Natural killer cell (primary cell): ENCODE measurements around the gene PARG. TPM values are rescaled to one million over a fixed set of nuclear protein-coding genes. Genes with fewer than 3 reads are reported as not detected.
"Not testable (repeated sequence)": the region's sequence is repeated elsewhere in the genome, so short reads cannot be mapped to it uniquely, and the experiment has no call there.

Experiments
- ATAC-seq, 3 donors: fragments of 150-1000 bp in 2 of 3; fragments of 200-7000 bp in 1 of 3; cut with Tn5 transposase; 1 replicate in 1 of 3; 2 replicates in 2 of 3; pipeline ENCODE4 v1.10.0; 2021; ENCODE audit warnings: mild to moderate bottlenecking in 2 of 3, moderate library complexity in 2 of 3
- DNase-seq, 2 donors: peaks; one replicate each; pipeline versions ENCODE4 v3.0.0 to v3.0.0-alpha.2; 2013 to 2021; ENCODE audit warnings: mixed read lengths in 1 of 2
- H3K27ac ChIP-seq: one replicate; pipeline ENCODE4 v1.5.1; 2013; ENCODE audit warnings: mild to moderate bottlenecking, low read length
- H3K27me3 ChIP-seq: one replicate; pipeline ENCODE4 v1.6.1; 2013; ENCODE audit warnings: low read length; ENCODE audit not compliant: control insufficient read depth, insufficient read depth
- H3K36me3 ChIP-seq: one replicate; pipeline ENCODE4 v1.6.1; 2013; ENCODE audit warnings: low read length; ENCODE audit not compliant: control insufficient read depth, insufficient read depth
- H3K4me1 ChIP-seq: one replicate; pipeline ENCODE4 v1.6.1; 2013; ENCODE audit warnings: low read length; ENCODE audit not compliant: control insufficient read depth, insufficient read depth
- H3K4me3 ChIP-seq: one replicate; pipeline ENCODE4 v1.5.1; 2013; ENCODE audit warnings: low read length
- H3K9me3 ChIP-seq: one replicate; pipeline ENCODE4 v1.6.1; 2013; ENCODE audit warnings: low read length; ENCODE audit not compliant: control insufficient read depth, insufficient read depth
- H3K27ac Mint-ChIP-seq, 2 donors: one replicate each; pipeline ENCODE4 v1.8.0; 2022; ENCODE audit warnings: mild to moderate bottlenecking in 2 of 2, mixed read lengths in 2 of 2, moderate library complexity in 1 of 2
- H3K27me3 Mint-ChIP-seq, 2 donors: one replicate each; pipeline ENCODE4 v1.8.0; 2022; ENCODE audit warnings: low read depth in 2 of 2, mixed read lengths in 2 of 2
- H3K36me3 Mint-ChIP-seq: one replicate; pipeline ENCODE4 v1.8.0; 2022; ENCODE audit warnings: mixed read lengths
- H3K4me1 Mint-ChIP-seq, 2 donors: one replicate each; pipeline ENCODE4 v1.8.0; 2022; ENCODE audit warnings: mixed read lengths in 2 of 2
- H3K4me3 Mint-ChIP-seq: one replicate; pipeline ENCODE4 v1.8.0; 2022; ENCODE audit warnings: mild to moderate bottlenecking, moderate library complexity, mixed read lengths
- H3K9me3 Mint-ChIP-seq, 2 donors: one replicate each; pipeline ENCODE4 v1.8.0; 2022; ENCODE audit warnings: mixed read lengths in 2 of 2
- WGBS: methylation state at CpG from one replicate; pipeline ENCODE4 v1.1.7; 2013; ENCODE audit warnings: missing lambda C conversion rate; ENCODE audit not compliant: insufficient coverage; 5-methylcytosine and 5-hydroxymethylcytosine counted together
- intact Hi-C: fragments of 100-400 bp; cut with micrococcal nuclease; formaldehyde crosslinking; loops from one replicate; pipeline ENCODE4 v1.14.2; 2022
- total RNA-seq, 4 donors: library from RNA; stranded (reverse); fragments of 120-200 nt in 1 of 4; gene quantifications; one replicate each; pipeline versions ENCODE4 v1.2.3 to v1.2.4, GENCODE V29; 2013 to 2022

The PARG gene
- total RNA-seq, 3 donors from 2014 or later (not counting 1 experiment from before 2014, with no cell fraction given) = 26.2 to 35.2 (median 34.9) TPM

DNA sequence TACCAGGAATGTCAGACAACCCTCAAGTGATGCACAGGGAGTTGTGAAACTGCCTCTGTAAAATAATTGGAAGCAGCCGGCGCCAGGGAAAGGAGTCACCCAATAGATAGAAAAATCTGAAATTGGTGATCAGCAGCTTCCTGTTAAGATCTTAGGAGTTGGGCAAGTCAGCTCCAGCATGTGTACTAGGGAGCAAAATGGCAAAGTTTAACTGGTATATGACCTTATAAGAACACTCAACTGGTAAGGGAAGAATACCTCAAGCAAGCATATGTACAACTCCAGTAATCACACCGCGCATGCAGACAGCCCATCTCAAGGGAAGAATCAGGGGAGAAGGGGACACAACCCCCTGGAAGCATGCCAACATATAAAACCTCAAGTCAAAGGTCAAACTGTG, 18.3 kb downstream of the PARG start:
- H3K27ac ChIP-seq, H3K36me3 ChIP-seq, H3K4me1 Mint-ChIP-seq, H3K27ac Mint-ChIP-seq, H3K27me3 ChIP-seq, H3K9me3 Mint-ChIP-seq, H3K27me3 Mint-ChIP-seq, H3K36me3 Mint-ChIP-seq, H3K4me3 Mint-ChIP-seq, H3K9me3 ChIP-seq, H3K4me3 ChIP-seq, intact Hi-C loops, H3K4me1 ChIP-seq, DNase-seq, ATAC-seq: not testable (repeated sequence)
- WGBS = 93% methylated on average over 2 of the region's 4 CpGs

DNA sequence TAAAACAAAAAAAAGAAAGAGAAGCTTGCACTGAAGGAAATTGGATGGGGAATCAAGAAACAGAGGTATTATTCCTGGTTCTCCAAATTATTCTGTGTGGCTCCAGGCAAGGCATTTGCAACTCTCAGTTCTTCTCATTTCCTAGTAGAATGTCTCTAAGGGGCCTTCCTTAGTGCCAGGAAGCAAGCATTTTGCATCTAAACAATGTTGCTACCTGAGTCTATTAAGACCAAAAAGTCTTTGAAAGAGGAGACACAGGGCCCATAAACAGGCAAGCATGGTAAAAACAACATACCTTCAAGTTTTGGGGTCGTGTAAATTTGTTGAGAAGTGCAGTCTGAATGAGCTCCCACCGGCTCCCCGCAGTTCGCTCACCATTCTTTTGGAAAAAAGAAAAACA, 19.8 kb downstream of the PARG start:
- WGBS = 100% methylated on average over 1 of the region's 4 CpGs
- H3K9me3 ChIP-seq, H3K4me1 ChIP-seq, H3K36me3 Mint-ChIP-seq, intact Hi-C loops, DNase-seq, H3K27ac ChIP-seq, H3K4me1 Mint-ChIP-seq, ATAC-seq, H3K36me3 ChIP-seq, H3K9me3 Mint-ChIP-seq, H3K4me3 ChIP-seq, H3K4me3 Mint-ChIP-seq, H3K27ac Mint-ChIP-seq, H3K27me3 ChIP-seq, H3K27me3 Mint-ChIP-seq: not testable (repeated sequence)

DNA sequence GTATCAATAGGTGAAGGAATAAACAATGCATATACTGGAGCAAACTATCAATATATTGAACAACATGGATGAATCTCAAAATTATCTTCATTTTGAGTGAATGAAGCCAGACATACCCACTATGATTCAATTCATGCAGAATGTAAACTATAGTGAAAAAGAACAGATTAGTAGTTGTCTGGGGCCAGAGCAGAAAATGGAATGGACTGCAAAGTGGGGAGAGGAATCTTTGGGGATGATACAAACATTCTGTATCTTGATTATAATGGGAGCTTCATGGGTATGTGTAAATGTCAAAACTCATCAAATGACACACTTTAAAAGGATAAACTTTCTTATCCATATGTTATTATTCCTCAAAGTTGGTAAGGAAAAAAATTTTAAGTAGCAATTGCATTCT, 23.9 kb downstream of the PARG start:
- H3K36me3 Mint-ChIP-seq = not testable (repeated sequence)

DNA sequence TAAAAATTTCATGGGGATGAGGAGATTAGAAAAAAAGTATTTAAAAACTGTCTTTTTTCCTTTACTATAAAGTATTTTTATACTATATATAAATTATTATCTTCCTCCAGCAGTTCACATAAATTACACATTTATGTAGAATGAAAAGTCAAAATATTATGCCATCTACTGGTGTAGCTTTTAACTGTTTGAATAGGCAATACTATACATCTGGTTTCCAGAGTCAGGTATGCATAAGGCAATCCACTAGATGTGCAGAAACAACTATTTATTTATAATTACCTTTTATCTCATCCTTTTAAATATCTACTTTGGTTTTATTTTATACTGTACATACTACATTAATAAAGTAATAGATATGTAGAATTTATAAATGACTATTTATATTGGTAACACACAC, 25.4 kb downstream of the PARG start:
- H3K36me3 ChIP-seq, H3K4me3 Mint-ChIP-seq, intact Hi-C loops, H3K27ac Mint-ChIP-seq, H3K4me1 Mint-ChIP-seq, H3K27ac ChIP-seq, DNase-seq, H3K4me1 ChIP-seq, H3K9me3 Mint-ChIP-seq, H3K27me3 Mint-ChIP-seq, ATAC-seq, H3K4me3 ChIP-seq, H3K9me3 ChIP-seq, H3K36me3 Mint-ChIP-seq, H3K27me3 ChIP-seq: not testable (repeated sequence)

More for the DNA sequence above, 23.9 kb downstream of the PARG start:
- H3K27me3 Mint-ChIP-seq, H3K27me3 ChIP-seq, H3K27ac ChIP-seq, intact Hi-C loops, ATAC-seq, H3K27ac Mint-ChIP-seq, H3K4me1 ChIP-seq, H3K36me3 ChIP-seq, H3K4me3 Mint-ChIP-seq, H3K4me3 ChIP-seq, DNase-seq, H3K9me3 ChIP-seq, H3K4me1 Mint-ChIP-seq, H3K9me3 Mint-ChIP-seq: not testable (repeated sequence)

DNA sequence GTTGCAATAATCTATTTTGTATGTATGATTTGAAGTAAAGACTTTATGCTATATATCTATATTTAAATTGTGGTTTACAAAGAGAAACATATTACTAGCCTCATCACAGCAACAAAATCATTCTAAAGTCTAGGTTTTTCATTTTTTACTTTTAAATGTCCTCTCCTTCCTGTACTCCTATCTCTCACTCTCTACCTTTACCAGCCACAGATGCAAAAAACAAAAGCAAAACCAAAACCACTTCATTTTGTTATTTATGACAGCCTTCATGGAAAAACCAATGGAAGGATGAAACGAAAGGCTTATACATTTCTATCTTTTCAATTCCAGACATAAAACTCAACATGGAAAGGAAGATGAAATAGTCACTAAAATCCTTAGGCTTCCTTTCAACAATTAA, 31.5 kb downstream of the PARG start:
- H3K4me1 ChIP-seq, ATAC-seq, H3K36me3 Mint-ChIP-seq, H3K4me3 Mint-ChIP-seq, H3K9me3 ChIP-seq, H3K27ac ChIP-seq, H3K27ac Mint-ChIP-seq, intact Hi-C loops, H3K27me3 ChIP-seq, H3K9me3 Mint-ChIP-seq, DNase-seq, H3K36me3 ChIP-seq, H3K27me3 Mint-ChIP-seq, H3K4me1 Mint-ChIP-seq, H3K4me3 ChIP-seq: not testable (repeated sequence)
- WGBS = no CpG with 5 or more reads among the region's 1 CpG

DNA sequence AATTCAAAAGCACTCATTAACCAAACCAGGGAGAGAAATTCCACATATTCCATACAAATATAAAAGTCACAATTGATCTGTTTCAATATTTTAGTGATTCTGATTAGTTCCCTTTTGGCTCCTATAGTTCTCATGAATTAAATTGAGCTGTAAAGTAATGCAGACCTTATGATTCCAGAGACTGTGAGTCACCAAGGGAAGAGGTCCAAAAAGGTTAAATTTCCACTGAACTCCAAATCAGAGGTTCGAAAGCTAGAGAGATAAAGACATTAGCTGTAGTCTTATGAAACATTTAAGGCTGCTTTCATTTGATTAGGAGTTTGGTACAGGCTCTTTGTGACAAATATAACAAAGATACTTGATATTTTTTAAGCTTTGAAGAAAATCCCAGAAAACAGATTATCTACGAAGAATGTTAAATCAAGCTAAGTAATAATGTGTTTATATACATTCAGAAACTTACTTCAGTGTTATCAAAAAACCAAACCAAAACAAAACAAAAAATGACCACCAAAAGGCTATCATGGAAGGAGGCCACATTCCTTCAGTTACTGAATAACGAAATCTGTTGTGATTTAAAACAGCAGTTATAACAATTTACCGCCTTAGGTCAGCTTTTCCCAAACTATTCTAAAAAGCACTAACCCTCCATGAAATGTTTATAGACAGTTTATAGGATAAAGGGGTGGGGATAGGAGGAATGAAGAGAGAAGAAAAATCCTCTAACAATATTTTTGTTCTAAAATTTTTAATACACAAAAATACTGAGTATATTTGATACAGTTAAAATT, 33.3 kb downstream of the PARG start:
- H3K36me3 ChIP-seq, H3K9me3 ChIP-seq, H3K27ac Mint-ChIP-seq, H3K36me3 Mint-ChIP-seq, H3K27me3 Mint-ChIP-seq, H3K27me3 ChIP-seq, ATAC-seq, H3K4me1 Mint-ChIP-seq, H3K4me3 ChIP-seq, H3K9me3 Mint-ChIP-seq, intact Hi-C loops, DNase-seq, H3K4me1 ChIP-seq, H3K27ac ChIP-seq, H3K4me3 Mint-ChIP-seq: not testable (repeated sequence)
- WGBS = no CpG with 5 or more reads among the region's 4 CpGs

DNA sequence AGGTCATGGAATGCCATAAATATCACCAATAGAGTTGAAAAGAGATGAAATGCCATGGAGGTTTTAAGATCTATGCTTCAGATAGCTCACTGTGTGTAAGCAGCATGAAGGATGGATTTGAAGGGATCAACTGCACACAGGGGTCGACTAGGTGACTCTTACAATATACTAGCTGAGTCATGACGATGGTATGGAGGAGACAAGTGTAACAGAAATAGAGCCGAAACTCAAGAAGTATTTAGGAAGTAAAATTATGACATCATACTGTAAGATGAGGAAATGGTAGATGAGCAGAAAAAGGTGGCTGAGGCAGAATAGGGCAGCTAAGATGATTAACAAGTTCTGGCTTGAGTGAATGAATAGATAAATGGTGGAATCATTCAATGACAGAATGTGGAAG, 38.0 kb downstream of the PARG start:
- 67% methylated on average over 1 of the region's 3 CpGs for WGBS
- H3K4me1 ChIP-seq, H3K27me3 Mint-ChIP-seq, H3K9me3 Mint-ChIP-seq, ATAC-seq, H3K27ac ChIP-seq, DNase-seq, H3K4me3 ChIP-seq, H3K9me3 ChIP-seq, H3K36me3 ChIP-seq, H3K4me1 Mint-ChIP-seq, H3K36me3 Mint-ChIP-seq, intact Hi-C loops, H3K4me3 Mint-ChIP-seq, H3K27me3 ChIP-seq, H3K27ac Mint-ChIP-seq: not testable (repeated sequence)

DNA sequence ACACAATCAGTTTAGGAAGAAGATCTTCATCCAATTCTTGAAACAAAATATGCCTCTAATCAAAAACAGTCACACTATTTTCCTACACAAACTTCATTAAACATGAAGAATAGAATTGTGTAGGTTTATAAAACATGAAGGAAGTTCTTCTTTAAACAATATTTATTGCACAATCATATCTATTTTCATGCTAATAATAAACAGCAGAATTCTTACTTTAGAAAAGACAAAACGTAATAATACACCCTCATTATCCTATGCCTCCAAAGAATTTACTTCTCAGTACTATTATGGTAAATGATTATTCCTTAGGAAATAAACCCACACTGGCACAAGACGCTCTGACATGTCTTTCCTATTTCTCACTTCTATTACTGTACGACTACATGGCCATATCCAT, 41.4 kb downstream of the PARG start:
- H3K9me3 Mint-ChIP-seq, H3K36me3 ChIP-seq, H3K4me1 Mint-ChIP-seq, H3K4me3 Mint-ChIP-seq, ATAC-seq, H3K9me3 ChIP-seq, H3K27ac Mint-ChIP-seq, H3K36me3 Mint-ChIP-seq, intact Hi-C loops, H3K4me3 ChIP-seq, H3K27ac ChIP-seq, DNase-seq, H3K27me3 Mint-ChIP-seq, H3K27me3 ChIP-seq, H3K4me1 ChIP-seq: not testable (repeated sequence)
- WGBS = no CpG with 5 or more reads among the region's 3 CpGs
